HG03378 (cell line): ENCODE measurements around the gene ASIC4.
A peak's percentile ranks its signal among the peaks of the same experiment; 100 is the strongest.

ENCODE experiments used
- ATAC-seq: cut with Tn5 transposase; IDR thresholded peaks from one replicate; pipeline ENCODE4 v1.9.1; 2021; ENCODE audit warnings: mild to moderate bottlenecking, moderate library complexity; ENCODE audit not compliant: unreplicated experiment

ASIC4 gene

DNA sequence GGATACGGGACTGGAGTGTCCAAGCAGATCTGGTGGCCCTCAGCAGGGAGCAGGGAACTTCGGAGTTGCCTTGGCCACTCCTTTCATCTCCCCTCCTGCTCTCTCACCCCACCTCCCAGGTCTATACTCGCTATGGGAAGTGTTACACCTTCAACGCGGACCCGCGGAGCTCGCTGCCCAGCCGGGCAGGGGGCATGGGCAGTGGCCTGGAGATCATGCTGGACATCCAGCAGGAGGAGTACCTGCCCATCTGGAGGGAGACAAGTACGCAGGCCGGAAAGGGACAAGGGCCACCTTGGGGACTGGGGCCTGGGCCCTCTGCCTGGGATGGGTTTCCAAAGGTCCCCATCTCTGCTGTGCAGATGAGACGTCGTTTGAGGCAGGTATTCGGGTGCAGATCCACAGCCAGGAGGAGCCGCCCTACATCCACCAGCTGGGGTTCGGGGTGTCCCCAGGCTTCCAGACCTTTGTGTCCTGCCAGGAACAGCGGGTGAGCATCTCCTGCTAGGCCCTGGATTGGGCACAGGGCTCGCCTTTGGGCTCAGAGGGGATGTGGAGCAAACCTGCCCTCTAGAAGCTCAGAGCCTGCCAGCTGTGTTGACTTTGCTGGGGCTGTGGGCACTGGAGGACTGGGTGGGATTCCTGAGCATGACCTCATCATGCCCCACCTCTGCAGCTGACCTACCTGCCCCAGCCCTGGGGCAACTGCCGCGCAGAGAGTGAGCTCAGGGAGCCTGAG is 17.5 kb downstream of the ASIC4 start:
- no peak for ATAC-seq

GRCh38 chr2:219532378-219532649 is 18.0 kb downstream of the ASIC4 start:
- ATAC-seq = no peak

DNA sequence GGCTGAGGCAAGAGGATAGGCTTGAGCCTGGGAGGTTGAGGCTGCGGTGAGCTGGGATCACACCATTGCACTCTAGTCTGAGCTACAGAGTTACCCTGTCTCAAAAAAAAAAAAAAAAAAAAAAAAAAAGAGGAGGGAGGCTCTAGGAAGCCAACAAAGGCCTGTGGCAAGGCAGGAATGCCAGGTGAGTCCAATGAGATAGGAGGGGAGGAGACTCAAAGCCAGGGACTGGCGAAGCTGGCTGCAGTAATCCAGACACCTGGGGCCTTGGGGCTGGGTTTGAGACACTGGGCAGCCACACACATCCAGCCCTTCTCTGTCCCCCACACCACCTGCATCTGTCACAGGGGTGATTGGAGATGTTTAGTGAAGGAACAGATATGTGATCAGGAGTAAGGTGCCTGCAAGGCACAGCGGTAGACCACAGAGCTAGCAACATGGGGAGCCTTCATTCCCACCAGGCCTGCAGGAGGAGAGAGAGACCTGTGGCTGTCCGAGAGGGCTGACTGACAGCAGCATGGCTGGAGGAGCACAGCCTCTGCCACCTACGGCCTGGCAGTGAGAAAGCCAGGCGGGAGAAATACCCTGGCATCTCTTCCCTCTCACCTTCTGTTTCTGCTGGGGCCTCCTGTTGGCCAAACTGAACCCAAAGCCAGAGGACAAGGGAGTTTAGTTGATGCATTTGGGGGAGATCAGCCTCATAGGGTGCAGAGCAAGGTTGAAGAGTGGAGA is 19.8 kb downstream of the ASIC4 start:
- no peak for ATAC-seq

- no peak for ATAC-seq
Observed at GRCh38 chr2:219536425-219536824, 22.1 kb downstream of the ASIC4 start.

GRCh38 chr2:219536967-219537366 is 22.7 kb downstream of the ASIC4 start:
- ATAC-seq = no peak

GRCh38 chr2:219537657-219538488 is 23.6 kb downstream of the ASIC4 start:
- ATAC-seq = no peak

DNA sequence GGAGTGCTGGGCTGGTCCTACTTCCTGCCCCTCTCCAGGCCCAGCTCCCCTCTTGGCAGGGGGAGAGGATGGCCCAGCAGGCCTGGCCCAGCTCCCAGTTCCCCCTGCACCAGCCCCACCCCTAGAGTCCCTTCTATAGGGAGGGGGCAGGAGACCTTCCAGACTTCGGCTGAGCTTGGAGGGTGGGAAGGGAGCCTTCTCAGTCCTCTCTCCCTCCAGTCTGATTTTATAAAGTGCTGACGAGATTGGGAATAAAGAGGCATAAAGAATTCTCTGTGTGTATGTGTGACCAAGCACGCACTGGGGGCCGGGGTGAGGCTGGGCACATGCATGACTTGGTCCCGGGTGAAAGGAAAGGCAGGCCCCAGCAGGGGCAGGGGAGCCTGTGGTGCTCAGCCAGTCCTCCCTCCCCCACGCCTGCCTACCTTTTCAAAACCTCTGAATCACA is 24.2 kb downstream of the ASIC4 start:
- no peak for ATAC-seq

GRCh38 chr2:219538956-219539788 is 24.9 kb downstream of the ASIC4 start:
- no peak for ATAC-seq

DNA sequence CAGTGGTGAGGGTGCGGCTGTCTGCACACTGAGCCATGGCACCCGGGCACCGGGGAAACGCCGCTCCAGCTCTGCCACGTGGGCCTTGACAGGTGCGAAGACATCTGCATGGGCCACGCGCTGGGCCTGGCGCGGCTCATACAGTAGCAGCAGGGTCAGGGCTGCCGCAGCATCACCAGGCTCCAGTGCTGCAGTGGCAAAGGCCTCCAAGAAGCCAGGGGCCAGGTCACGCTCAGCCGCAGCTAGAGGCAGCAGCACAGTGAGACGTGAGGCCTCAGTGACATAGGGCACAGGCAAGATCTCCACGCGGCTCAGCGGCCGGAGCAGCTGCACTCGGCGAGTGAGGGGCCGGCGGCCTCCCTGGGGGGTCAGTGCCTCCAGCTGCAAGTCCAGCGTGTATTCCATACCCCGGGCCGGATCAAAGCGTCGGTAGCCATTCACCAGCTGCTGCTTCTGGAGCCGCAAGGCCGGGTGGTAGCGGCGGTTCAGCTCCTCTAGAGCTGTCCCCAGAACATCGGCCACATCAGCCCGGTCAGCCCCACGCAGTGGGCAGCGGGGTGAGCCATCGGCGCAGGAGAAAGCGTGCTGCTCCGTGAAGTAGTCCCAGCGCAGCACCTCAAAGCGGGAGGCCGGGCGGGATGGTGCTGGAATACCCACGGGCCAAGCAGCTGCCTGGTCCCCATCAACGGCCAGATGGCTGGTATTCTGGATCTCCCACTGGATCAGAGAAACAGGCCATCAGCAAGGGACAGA is 25.8 kb downstream of the ASIC4 start:
- no peak for ATAC-seq

DNA sequence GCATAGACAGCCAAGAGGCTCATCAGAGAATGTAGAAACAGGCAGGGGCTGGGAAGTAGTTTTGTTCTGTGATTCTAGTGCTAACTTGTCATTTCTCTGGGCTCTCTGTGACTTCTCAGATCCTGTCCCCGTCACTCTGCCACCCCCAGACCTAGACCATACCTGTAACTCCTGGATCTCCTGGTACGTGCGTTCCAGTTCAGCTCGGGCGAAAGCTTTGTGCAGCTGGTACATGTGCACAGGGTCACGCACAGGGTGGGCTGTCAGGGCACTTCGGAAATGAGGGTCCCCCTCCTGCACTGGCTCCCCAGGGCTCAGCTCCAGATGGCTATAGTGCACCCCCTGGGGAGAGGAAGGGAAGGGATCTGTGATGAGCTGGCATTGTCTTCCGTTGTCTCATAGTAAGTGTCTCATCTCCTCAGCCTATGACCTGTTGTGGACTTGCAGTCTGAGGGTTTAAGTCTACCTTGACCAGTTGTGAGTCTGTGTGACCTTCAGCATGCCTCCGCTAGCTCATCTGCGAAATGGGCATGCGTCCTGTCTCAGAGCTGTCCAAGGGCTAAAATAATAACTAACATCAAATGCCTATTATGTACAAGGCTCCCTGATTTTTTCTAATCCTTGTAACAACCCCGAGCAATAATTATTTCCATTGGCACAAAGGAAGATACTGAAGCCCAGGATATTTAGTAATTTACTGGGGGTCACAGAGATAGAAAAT is 26.7 kb downstream of the ASIC4 start:
- no peak for ATAC-seq

DNA sequence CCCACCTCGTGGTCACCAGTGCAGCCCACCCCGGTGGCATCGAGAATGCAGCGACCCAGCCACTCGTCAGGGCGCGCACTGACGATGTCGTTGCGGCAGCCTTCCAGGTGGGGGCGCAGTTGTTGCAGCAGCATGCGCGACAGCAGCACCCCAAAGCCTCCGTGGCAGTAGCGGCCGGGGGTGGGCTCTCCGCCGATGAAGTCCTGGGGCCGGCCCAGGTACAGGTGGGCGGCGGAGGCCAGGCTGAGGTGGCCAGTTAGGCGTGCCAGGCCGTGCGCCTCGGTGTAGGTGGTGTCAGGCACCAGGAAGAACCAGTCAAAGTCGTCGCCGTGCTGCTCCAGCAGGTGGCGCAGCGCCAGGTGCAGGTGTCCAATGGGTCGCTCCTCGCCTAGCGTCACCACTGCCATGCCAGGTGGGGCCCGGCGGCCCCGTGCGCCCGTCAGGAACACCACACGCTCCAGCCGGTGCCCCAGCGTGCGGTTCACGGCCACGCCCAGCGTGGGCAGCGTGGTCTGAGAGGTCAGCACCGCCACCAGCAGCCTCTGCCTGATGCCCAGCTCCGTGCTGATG is 27.4 kb downstream of the ASIC4 start:
- peak; percentile 72 for ATAC-seq

- peak; percentile 17 for ATAC-seq
Observed at GRCh38 chr2:219542931-219543595, 28.8 kb downstream of the ASIC4 start.

DNA sequence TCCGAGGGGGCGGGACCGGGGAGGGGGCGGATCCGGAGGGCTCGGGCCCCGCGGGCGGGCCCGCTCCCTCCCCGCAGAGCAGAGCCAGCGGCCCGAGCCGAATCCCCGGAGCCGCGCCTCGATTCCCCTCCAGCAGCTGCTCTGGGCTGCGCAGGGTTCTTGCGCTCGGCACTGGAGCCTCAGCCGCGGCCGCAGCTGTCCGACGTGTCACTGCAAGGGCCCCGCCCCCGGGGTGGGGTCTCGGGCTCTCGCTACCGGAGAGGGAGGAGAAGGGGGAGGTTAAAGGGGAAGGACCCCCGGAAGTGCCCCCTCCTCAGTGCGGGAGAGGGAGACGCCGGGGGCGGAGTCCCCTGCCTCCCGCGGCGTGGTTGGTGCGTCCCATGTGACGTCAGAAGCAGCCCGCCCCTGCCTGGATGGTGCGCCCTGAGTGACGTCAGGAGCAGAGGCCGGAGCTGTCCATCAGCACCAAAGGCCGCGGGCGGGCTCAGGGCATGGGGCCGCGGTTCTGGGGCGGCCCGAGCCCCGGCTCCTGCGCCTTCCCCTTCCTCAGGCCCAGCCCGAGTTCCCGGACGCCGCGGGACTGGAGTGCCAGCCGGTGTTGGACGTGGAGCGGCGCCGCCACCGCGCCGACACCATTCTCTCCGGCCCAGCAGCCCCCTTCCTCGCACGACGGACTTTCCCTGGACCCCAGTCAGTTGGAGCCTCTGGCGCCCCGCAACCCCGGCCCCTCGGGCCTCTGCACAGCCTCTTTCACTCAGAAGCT is 29.5 kb downstream of the ASIC4 start, which contains the start of the genes CHPF and TMEM198:
Gene CHPF, minus strand, starts transcription at position 214 of the 763 bp plus-strand sequence. CDS start 271 bp downstream, outside the sequence.
Gene TMEM198, plus strand, starts transcription at position 433 of the 763 bp plus-strand sequence. CDS start 700 bp downstream, outside the sequence.
- ATAC-seq = peak; percentile 60

GRCh38 chr2:219544567-219544966 is 30.3 kb downstream of the ASIC4 start:
- no peak for ATAC-seq

DNA sequence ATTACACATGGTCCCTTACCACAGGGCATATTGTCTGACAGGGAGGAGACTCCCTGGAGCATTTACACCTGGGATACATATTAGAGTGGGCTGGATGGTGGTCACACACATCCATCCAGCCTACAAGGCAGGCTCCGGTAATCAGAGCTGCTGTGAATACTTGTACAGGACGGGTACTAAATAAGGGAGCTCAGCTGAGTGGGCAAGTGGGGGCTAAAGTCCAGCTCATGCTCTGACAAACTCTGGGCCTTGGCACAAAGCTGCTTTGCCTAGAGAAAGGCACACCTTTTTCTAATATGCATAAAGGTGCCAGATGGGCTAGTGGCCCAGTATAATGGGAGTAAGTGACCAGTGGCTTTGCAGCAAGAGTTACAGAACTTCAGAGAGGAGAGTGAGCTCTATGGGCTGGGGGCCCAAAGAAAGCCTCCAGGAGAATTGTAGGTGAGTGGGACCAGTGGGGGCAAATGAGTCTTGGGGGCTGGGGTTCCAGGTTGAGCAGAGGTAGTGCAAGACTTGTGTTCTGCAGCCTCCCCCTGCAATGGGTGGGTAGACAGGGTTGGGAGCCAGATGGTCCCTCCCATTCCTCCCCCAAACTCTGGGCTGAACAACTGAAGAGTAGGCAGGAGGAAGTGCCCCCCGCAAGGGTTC is 31.1 kb downstream of the ASIC4 start:
- no peak for ATAC-seq

DNA sequence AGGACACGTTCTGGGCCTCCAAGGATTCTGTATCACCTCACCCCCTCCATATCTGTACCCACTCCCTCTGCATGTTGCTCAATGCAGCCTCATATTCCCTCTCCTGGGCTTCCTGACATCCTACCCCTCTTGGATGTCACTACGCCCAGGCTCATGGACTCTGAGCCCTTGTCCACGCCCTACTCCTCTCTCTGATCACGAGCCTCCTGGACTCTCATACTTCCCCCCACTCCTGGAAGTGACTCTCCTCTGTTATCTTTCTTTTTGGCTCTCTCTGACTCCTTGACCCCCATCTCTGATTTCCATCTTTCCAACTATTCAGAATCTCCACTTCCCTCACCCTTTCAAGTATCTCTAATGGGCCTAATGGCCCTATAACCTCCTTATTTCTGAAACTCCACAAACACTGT is 31.7 kb downstream of the ASIC4 start:
- no peak for ATAC-seq

GRCh38 chr2:219547621-219548020 is 33.3 kb downstream of the ASIC4 start:
- ATAC-seq = no peak
